ENCODE results near the gene ADAM10.
A peak's percentile ranks its signal among the peaks of the same experiment; 100 is the strongest.

ADAM10 gene

GRCh38 chr15:58598829-58599210 is 150.7 kb downstream of the ADAM10 start:
- DNase-seq (ENCODE audit: insufficient read length) (no peak), FAIRE-seq (no peak)
- TF ChIP-seq POLR2AphosphoS5 (IDR thresholded peaks at IDR 0.05; ENCODE audit: low read depth, low read length), result no peak
- no peak for TF ChIP-seq TAF1 (IDR thresholded peaks at IDR 0.05; ENCODE audit: borderline replicate concordance, low read depth, low read length)
- no peak for TF ChIP-seq POLR2A (IDR thresholded peaks at IDR 0.05; ENCODE audit: low read depth, low read length)

GRCh38 chr15:58597943-58598828 is 151.3 kb downstream of the ADAM10 start:
- TF ChIP-seq POLR2A (IDR thresholded peaks at IDR 0.05; ENCODE audit: low read depth, low read length) (no peak), TAF1 (IDR thresholded peaks at IDR 0.05; ENCODE audit: borderline replicate concordance, low read depth, low read length) (no peak), POLR2AphosphoS5 (IDR thresholded peaks at IDR 0.05; ENCODE audit: low read depth, low read length) (no peak)
- DNase-seq (ENCODE audit: insufficient read length), result no peak
- FAIRE-seq, result no peak

- DNase-seq (ENCODE audit: insufficient read length) (no peak), FAIRE-seq (no peak)
- TF ChIP-seq TAF1 (IDR thresholded peaks at IDR 0.05; ENCODE audit: borderline replicate concordance, low read depth, low read length) (no peak), POLR2AphosphoS5 (IDR thresholded peaks at IDR 0.05; ENCODE audit: low read depth, low read length) (no peak), POLR2A (IDR thresholded peaks at IDR 0.05; ENCODE audit: low read depth, low read length) (no peak)
Measured at GRCh38 chr15:58595516-58596263, 153.8 kb downstream of the ADAM10 start.

DNA sequence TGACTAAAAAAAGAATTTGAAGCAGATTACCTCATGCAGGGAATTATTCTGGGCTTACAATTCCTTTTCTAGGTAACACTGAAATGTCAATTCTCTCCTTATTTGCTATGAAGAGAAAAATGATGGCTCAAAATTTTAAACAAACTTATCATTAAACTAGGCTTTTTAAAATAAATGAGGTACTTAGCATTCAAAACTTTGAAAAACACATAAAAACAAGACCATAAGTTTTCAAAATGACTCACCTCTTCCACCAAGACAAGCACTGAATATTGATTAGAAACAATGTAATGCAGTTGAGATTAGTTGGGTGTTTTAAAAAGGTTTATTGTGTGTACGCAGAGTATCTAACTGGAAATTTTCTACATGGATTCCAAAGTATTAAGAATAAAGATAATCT is 154.6 kb downstream of the ADAM10 start:
- TF ChIP-seq POLR2AphosphoS5 (IDR thresholded peaks at IDR 0.05; ENCODE audit: low read depth, low read length) (no peak), TAF1 (IDR thresholded peaks at IDR 0.05; ENCODE audit: borderline replicate concordance, low read depth, low read length) (no peak), POLR2A (IDR thresholded peaks at IDR 0.05; ENCODE audit: low read depth, low read length) (no peak)
- DNase-seq (ENCODE audit: insufficient read length) (no peak), FAIRE-seq (no peak)

DNA sequence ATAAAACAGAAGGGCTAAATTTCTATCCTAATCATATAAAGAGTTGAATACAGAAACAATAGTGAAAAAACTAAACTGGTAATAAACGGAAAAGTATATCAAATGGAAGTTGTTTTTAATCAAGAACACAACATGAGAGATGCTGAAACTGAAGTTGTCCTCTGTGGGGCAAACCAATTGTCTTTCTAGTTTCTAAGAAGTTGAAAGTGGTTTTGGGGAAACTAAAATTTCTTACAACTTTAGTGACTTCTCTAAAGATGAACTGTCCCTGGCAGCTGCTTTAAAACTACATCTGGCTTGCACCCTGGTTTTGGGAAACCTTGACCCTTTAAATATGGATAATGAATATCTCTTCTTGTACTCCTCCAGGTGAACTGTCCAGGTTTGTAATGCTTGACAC is 155.6 kb downstream of the ADAM10 start:
- DNase-seq (ENCODE audit: insufficient read length) (no peak), FAIRE-seq (no peak)
- TF ChIP-seq POLR2AphosphoS5 (IDR thresholded peaks at IDR 0.05; ENCODE audit: low read depth, low read length) (no peak), POLR2A (IDR thresholded peaks at IDR 0.05; ENCODE audit: low read depth, low read length) (no peak), TAF1 (IDR thresholded peaks at IDR 0.05; ENCODE audit: borderline replicate concordance, low read depth, low read length) (no peak)

DNA sequence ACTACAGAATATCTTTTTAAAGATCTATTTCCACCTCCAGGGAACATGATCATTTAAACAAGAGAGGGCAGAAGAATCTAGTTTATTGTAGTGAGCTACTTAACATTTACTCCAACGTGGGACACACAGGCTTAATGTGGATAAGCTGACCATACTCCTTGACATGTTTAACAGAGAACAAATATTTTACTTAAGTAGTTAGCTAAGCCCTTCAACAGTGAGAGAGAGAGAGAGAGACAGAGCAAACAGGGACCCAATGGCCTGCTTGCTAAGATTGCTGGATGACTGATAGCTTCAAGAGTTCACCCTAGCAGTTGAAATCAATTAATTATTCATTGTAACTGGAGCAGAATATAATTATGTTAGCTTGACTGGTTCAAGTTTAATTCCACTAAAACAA is 158.6 kb downstream of the ADAM10 start:
- no peak for FAIRE-seq
- DNase-seq (ENCODE audit: insufficient read length), result no peak
- TF ChIP-seq POLR2A (IDR thresholded peaks at IDR 0.05; ENCODE audit: low read depth, low read length) (no peak), TAF1 (IDR thresholded peaks at IDR 0.05; ENCODE audit: borderline replicate concordance, low read depth, low read length) (no peak), POLR2AphosphoS5 (IDR thresholded peaks at IDR 0.05; ENCODE audit: low read depth, low read length) (no peak)

DNA sequence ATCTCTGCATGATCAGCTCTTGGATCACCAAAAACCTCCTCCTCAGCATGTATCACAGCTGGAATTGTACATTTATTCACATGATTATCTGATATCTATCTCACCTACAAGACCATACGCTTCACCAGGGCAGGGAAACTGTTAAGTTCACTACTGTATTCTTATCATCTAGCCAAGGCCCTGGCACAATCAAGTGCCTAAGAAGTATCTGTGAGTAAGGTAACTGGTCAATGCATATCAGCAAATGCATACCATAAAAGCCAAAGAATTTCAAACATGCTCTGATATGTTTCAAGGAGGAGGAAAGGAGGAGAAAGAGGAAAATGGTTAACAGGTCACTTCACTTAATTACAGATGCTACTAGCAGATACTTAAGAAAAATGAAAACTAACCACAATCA is 159.3 kb downstream of the ADAM10 start:
- no peak for DNase-seq (ENCODE audit: insufficient read length)
- no peak for FAIRE-seq
- TF ChIP-seq POLR2A (IDR thresholded peaks at IDR 0.05; ENCODE audit: low read depth, low read length), result no peak
- TF ChIP-seq POLR2AphosphoS5 (IDR thresholded peaks at IDR 0.05; ENCODE audit: low read depth, low read length), result no peak
- no peak for TF ChIP-seq TAF1 (IDR thresholded peaks at IDR 0.05; ENCODE audit: borderline replicate concordance, low read depth, low read length)

GRCh38 chr15:58589047-58589446 is 160.5 kb downstream of the ADAM10 start:
- FAIRE-seq, result no peak
- no peak for DNase-seq (ENCODE audit: insufficient read length)
- TF ChIP-seq TAF1 (IDR thresholded peaks at IDR 0.05; ENCODE audit: borderline replicate concordance, low read depth, low read length), result no peak
- no peak for TF ChIP-seq POLR2AphosphoS5 (IDR thresholded peaks at IDR 0.05; ENCODE audit: low read depth, low read length)
- TF ChIP-seq POLR2A (IDR thresholded peaks at IDR 0.05; ENCODE audit: low read depth, low read length), result no peak

GRCh38 chr15:58588096-58588495 is 161.4 kb downstream of the ADAM10 start:
- TF ChIP-seq POLR2A (IDR thresholded peaks at IDR 0.05; ENCODE audit: low read depth, low read length) (no peak), POLR2AphosphoS5 (IDR thresholded peaks at IDR 0.05; ENCODE audit: low read depth, low read length) (no peak), TAF1 (IDR thresholded peaks at IDR 0.05; ENCODE audit: borderline replicate concordance, low read depth, low read length) (no peak)
- DNase-seq (ENCODE audit: insufficient read length) (no peak), FAIRE-seq (no peak)

GRCh38 chr15:58587486-58587885 is 162.0 kb downstream of the ADAM10 start:
- no peak for DNase-seq (ENCODE audit: insufficient read length)
- no peak for TF ChIP-seq POLR2AphosphoS5 (IDR thresholded peaks at IDR 0.05; ENCODE audit: low read depth, low read length)
- TF ChIP-seq TAF1 (IDR thresholded peaks at IDR 0.05; ENCODE audit: borderline replicate concordance, low read depth, low read length), result no peak
- no peak for FAIRE-seq

- TF ChIP-seq POLR2AphosphoS5 (IDR thresholded peaks at IDR 0.05; ENCODE audit: low read depth, low read length), result no peak
- no peak for TF ChIP-seq POLR2A (IDR thresholded peaks at IDR 0.05; ENCODE audit: low read depth, low read length)
- TF ChIP-seq TAF1 (IDR thresholded peaks at IDR 0.05; ENCODE audit: borderline replicate concordance, low read depth, low read length), result no peak
- no peak for DNase-seq (ENCODE audit: insufficient read length)
- FAIRE-seq, result peak; percentile 84
Measured at GRCh38 chr15:58585693-58586443, 163.6 kb downstream of the ADAM10 start.

Measured in GM12892 (cell line).